ENCODE data around the gene PSMB7. TPM values are rescaled to one million over a fixed set of nuclear protein-coding genes. Genes with fewer than 3 reads are reported as not detected.

PSMB7 gene
- total RNA-seq, 1 experiment from 2014 or later = 380 TPM

DNA sequence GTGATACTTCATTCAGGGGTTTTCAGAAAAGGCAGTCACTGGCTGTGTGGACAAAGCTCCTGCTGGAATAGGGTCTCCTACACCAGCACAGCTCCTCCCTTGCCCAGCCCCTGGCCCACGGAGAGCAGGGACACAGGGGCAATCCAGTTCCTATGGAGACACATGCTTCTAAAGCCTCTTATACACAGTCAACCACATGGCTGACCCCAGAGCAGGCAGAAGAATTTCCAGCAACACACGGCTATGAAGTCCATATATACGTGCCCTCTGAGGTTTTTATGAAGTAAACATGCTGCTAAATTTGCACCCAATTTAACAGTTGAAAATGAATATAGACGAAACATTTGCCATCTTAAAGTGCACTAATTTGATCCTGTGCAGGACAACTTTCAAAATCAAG lies 19.4 kb downstream of the PSMB7 start:
- H3K4me3 ChIP-seq (ENCODE audit: low read depth, low read length, poor library complexity, severe bottlenecking) = no peak overlapping the region
- no peaks in the 10 kb centered on the region for H3K27me3 ChIP-seq (replicated peaks; ENCODE audit: insufficient read depth, low read depth, low read length, poor library complexity)
- BruUV-seq (replicated peaks) = no TSS peak
- POLR2A ChIA-PET (ENCODE audit: low non-redundant PET) = interaction anchor here (0.6 to 0.7 kb wide), 2 partner anchors 622 to 1087 kb away, joined by 4 to 5 read pairs; no protein-coding TSS in a partner anchor
- H3K36me3 ChIP-seq (ENCODE audit: insufficient read depth, low read length, poor library complexity, severe bottlenecking) = peaks cover 5% of the 10 kb centered on the region
- intact Hi-C loops (cut with micrococcal nuclease; ENCODE audit: unreplicated experiment) = no loop called here
- H3K9me3 ChIP-seq (ENCODE audit: low read depth, low read length, poor library complexity, severe bottlenecking) = no peaks in the 10 kb centered on the region
- peaks cover 44% of the 10 kb centered on the region for H3K4me1 ChIP-seq (ENCODE audit: insufficient read depth, low read length, poor library complexity, severe bottlenecking)
- CTCF ChIA-PET = no interaction called here
- TF ChIP-seq EZH2 (IDR thresholded peaks at IDR 0.05; ENCODE audit: borderline replicate concordance, low read depth, low read length, poor library complexity, severe bottlenecking) = no peak
- TF ChIP-seq, protein P1, sequence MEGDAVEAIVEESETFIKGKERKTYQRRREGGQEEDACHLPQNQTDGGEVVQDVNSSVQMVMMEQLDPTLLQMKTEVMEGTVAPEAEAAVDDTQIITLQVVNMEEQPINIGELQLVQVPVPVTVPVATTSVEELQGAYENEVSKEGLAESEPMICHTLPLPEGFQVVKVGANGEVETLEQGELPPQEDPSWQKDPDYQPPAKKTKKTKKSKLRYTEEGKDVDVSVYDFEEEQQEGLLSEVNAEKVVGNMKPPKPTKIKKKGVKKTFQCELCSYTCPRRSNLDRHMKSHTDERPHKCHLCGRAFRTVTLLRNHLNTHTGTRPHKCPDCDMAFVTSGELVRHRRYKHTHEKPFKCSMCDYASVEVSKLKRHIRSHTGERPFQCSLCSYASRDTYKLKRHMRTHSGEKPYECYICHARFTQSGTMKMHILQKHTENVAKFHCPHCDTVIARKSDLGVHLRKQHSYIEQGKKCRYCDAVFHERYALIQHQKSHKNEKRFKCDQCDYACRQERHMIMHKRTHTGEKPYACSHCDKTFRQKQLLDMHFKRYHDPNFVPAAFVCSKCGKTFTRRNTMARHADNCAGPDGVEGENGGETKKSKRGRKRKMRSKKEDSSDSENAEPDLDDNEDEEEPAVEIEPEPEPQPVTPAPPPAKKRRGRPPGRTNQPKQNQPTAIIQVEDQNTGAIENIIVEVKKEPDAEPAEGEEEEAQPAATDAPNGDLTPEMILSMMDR (conservative IDR thresholded peaks at IDR 0.05; ENCODE audit: low read depth, low read length) = no peak
- H3K27ac ChIP-seq (ENCODE audit: low read depth, low read length, poor library complexity, severe bottlenecking) = no peak overlapping the region
- DNase-seq (ENCODE audit: low spot score) = no peak

DNA sequence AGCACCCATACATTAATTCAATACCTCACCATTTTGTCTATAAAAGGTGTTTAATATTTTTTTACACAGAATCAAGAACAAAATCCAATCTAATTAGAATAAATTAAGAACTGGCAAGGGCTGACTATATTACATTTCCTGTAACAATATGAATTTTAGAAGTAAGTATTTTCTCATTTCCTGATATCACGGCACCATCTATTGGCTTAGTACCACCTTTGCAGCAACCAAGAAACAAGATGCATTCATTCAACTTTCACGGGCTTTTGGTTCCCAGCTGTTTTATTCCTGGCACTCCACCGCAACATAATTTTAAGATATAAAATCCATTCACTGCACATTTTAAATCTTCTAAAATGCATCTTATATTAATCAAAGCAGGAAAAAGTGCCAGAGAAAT lies 20.6 kb downstream of the PSMB7 start:
- no peak for DNase-seq (ENCODE audit: low spot score)
- peaks cover 48% of the 10 kb centered on the region for H3K4me1 ChIP-seq (ENCODE audit: insufficient read depth, low read length, poor library complexity, severe bottlenecking)
- no peak for TF ChIP-seq EZH2 (IDR thresholded peaks at IDR 0.05; ENCODE audit: borderline replicate concordance, low read depth, low read length, poor library complexity, severe bottlenecking)
- H3K4me3 ChIP-seq (ENCODE audit: low read depth, low read length, poor library complexity, severe bottlenecking) = no peak overlapping the region
- ChIA-PET POLR2A (ENCODE audit: low non-redundant PET) (no interaction called here), CTCF (no interaction called here)
- no peaks in the 10 kb centered on the region for H3K9me3 ChIP-seq (ENCODE audit: low read depth, low read length, poor library complexity, severe bottlenecking)
- no peaks in the 10 kb centered on the region for H3K27me3 ChIP-seq (replicated peaks; ENCODE audit: insufficient read depth, low read depth, low read length, poor library complexity)
- no peak overlapping the region for H3K27ac ChIP-seq (ENCODE audit: low read depth, low read length, poor library complexity, severe bottlenecking)
- peaks cover 5% of the 10 kb centered on the region for H3K36me3 ChIP-seq (ENCODE audit: insufficient read depth, low read length, poor library complexity, severe bottlenecking)
- intact Hi-C loops (cut with micrococcal nuclease; ENCODE audit: unreplicated experiment) = loop anchor here (5.0 kb wide), 1 partner anchor 52 kb away; no protein-coding TSS in a partner anchor
- no TSS peak for BruUV-seq (replicated peaks)

DNA sequence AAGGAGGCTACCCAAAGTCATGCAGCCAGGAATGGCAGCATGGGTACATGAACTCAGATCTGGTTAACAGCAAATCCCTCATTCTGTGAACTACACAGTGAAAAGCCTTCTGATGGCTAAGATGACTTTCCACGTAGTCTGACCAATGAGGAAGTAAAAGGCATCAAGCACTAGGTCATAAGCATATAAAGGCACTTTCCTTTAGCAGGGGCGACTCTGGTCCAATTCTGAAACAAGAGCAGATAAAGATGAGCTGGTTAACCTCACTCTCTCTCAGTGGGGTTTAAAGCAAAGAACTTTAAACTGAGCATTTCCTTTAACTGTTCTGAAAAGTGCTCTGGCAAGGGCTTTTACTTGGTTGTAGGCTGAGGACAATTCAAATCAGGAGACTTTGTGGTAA lies 21.1 kb downstream of the PSMB7 start:
- ChIA-PET POLR2A (ENCODE audit: low non-redundant PET) (no interaction called here), CTCF (no interaction called here)
- intact Hi-C loops (cut with micrococcal nuclease; ENCODE audit: unreplicated experiment) = loop anchor here (5.0 kb wide), 1 partner anchor 52 kb away; no protein-coding TSS in a partner anchor
- no peak for DNase-seq (ENCODE audit: low spot score)
- no peaks in the 10 kb centered on the region for H3K27me3 ChIP-seq (replicated peaks; ENCODE audit: insufficient read depth, low read depth, low read length, poor library complexity)
- no peak for TF ChIP-seq EZH2 (IDR thresholded peaks at IDR 0.05; ENCODE audit: borderline replicate concordance, low read depth, low read length, poor library complexity, severe bottlenecking)
- TF ChIP-seq, protein P1 (conservative IDR thresholded peaks at IDR 0.05; ENCODE audit: low read depth, low read length) = no peak
- H3K4me1 ChIP-seq (ENCODE audit: insufficient read depth, low read length, poor library complexity, severe bottlenecking) = peaks cover 45% of the 10 kb centered on the region
- no TSS peak for BruUV-seq (replicated peaks)
- H3K27ac ChIP-seq (ENCODE audit: low read depth, low read length, poor library complexity, severe bottlenecking) = no peak overlapping the region
- no peaks in the 10 kb centered on the region for H3K9me3 ChIP-seq (ENCODE audit: low read depth, low read length, poor library complexity, severe bottlenecking)
- H3K4me3 ChIP-seq (ENCODE audit: low read depth, low read length, poor library complexity, severe bottlenecking) = no peak overlapping the region
- peaks cover 5% of the 10 kb centered on the region for H3K36me3 ChIP-seq (ENCODE audit: insufficient read depth, low read length, poor library complexity, severe bottlenecking)
